ENCODE data around the gene MADD.

- TF ChIP-seq CTCF (IDR thresholded peaks at IDR 0.05; ENCODE audit: low read depth, low read length) (no peak), EZH2phosphoT487 (IDR thresholded peaks at IDR 0.05; ENCODE audit: low read depth) (no peak)
Observed at GRCh38 chr11:47289856-47290255, 19.9 kb downstream of the MADD start.

Data from OCI-LY3 (cell line).